ENCODE data around the gene ARMH3. TPM values are rescaled to one million over a fixed set of nuclear protein-coding genes. Genes with fewer than 3 reads are reported as not detected.

Gene ARMH3
- total RNA-seq, 1 donor from 2014 or later: 21.7 TPM

- peak; percentile 78 for ATAC-seq
Measured at GRCh38 chr10:101939008-101939648, 116.8 kb downstream of the ARMH3 start.

DNA sequence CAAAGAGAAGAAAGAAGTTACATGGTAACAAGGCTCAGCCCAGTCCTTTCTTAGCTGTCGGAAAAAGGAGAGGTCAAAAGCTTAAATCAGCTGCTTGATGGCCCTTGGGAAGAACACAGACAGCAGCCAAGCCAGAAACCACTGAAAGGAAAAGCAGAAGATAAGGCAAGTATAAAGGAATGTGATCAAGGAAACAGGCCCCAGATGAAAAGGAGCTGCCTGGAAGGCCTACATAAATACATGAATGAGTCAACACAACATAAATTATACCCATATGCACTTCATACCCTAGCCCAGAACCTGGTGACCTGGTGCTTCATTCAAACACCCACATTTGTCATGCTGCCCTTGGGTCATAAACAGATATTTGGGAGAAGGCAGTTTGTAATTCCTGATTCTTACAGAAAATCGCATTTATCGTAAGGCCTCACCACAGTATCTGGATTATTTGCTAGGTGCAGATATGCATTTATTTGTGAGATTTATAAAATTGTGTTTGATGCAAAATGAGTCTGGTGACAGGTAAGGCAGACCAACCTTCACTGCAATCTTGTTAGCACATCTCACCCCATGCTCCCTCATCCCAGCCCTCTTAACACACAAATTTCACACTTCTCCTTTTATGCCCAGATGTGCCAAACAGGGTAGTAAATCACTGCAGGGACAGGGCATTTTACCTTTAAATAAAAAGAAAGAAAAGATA lies 117.5 kb downstream of the ARMH3 start:
- ATAC-seq: no peak

- ATAC-seq: no peak
Measured at GRCh38 chr10:101935431-101935830, 120.5 kb downstream of the ARMH3 start.

- ATAC-seq: no peak
Measured at GRCh38 chr10:101934686-101935305, 121.2 kb downstream of the ARMH3 start.

DNA sequence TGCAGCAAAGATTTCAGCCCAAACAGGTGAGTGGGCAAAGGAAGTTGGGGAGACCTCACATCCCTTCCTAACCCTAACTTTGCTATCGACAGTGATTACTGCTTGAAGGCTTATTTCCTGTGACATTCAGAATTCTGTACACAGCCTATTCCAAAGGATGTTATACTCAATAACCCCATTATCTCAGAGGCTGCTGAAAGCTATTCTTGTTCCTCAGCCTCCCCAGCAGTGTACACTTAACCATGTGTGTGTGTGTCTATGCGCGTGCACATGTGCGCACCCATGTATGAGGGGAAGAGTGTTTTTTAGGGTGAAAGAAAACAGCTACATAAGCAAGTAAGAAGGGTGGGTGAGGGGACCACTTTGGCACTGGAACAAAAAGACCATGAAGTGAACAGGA lies 122.0 kb downstream of the ARMH3 start:
- no peak for ATAC-seq

DNA sequence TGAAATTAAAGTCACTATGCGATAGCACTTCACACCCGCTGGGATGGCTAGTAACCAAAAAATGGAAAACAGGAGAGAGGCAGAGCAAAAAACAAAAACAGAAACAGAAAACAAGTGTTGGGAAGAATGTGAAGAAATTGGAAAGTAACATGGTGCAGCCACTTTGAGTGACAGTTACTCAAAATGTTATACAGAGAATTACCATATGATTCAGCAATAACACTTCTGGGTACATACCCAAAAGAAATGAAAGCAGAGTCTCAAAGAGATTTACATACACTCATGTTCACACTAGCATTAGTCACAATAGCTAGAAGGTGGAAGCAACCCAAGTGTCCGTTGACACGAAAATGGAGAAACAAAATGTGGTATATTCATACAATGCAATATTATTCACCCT lies 123.8 kb downstream of the ARMH3 start:
- peak; percentile 50 for ATAC-seq

DNA sequence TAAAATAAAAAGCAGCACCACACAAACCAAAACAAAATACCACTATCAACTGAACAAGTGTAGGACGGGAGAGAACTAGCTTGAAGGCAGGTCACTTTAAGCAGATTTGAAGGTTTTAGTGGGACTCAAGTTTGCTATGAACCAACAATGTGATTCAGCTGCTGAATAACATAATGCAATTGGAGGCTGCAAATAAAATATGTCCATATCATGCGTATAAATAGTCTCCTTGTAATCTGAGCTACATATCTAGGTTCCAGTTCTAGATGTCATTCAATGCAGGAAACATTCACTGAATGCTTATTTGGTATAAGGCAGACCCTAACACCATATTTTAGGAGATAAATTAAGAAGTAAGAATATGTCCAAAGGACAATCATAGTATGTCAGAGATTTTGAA lies 130.9 kb downstream of the ARMH3 start:
- ATAC-seq: no peak

GRCh38 chr10:101923256-101923655 lies 132.7 kb downstream of the ARMH3 start:
- ATAC-seq: no peak

GRCh38 chr10:101922846-101923245 lies 133.1 kb downstream of the ARMH3 start:
- no peak for ATAC-seq

GRCh38 chr10:101920546-101920945 lies 135.4 kb downstream of the ARMH3 start:
- ATAC-seq: no peak

- no peak for ATAC-seq
Measured at GRCh38 chr10:101919026-101919770, 136.8 kb downstream of the ARMH3 start.

DNA sequence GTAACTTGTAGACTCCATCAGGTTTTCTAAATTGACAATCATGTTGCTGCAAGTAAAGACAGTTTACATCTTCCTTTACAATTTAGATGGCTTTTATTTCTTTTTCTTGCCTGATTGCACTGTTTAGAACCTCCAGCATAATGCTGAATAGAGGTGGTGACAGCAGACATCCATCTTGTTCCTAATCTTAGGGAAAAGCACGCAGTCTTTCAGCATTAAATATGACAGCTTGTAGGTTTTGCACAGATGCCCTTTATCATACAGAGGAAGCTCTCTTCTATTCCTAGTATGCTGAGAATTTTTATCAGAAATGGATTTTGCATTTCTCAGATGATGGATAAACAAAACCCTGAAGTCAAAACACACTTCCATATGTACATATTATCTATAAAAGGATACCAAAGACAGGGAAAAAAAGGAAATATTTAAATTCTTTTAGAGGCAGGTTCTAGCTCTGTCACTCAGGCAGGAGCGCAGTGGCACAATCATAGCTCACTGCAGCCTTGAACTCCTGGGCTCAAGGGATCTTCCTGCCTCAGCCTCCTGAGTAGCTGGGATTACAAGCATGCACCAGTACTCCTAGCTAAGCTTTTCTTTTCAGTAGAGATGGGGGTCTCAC lies 143.3 kb downstream of the ARMH3 start:
- no peak for ATAC-seq

- no peak for ATAC-seq
Measured at GRCh38 chr10:101906586-101907183, 149.3 kb downstream of the ARMH3 start.

DNA sequence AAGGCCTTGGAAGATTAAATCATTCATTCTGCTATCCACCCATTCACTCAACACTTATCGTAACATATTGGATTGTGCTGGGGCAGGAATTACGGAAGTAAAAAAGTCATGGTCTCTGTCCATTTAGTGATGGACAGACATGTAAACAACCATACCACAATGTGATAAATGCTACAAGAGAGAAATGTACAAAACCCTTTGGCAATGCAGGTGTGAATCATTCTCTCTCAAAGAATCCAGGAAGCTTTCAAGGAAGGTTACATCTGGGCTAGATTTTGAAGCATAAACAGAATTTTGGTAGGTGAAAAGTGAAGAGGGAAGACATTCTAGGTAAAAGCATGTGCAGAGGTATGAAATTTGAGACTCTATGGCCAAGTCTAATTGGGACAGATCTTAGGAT lies 150.7 kb downstream of the ARMH3 start:
- ATAC-seq: no peak

- ATAC-seq: peak; percentile 17
Measured at GRCh38 chr10:101903827-101904550, 152.0 kb downstream of the ARMH3 start.

DNA sequence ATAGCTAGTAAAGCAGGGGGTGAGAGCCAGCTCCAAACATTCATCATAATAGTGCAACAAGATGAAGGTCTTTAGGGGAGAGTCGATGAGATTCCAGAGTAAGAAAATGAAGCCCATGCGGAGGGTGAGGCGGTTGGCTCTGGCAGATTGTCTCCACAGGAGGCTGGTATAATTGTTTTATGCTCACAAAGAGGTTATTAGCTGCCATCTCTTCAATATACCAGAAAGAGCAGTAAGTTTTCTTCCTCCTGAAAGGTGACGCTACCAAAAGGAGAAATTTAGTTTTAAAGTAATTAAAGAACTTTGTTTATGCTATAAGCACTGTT lies 153.2 kb downstream of the ARMH3 start:
- no peak for ATAC-seq

GRCh38 chr10:101902032-101902819 lies 153.7 kb downstream of the ARMH3 start:
- ATAC-seq: no peak

DNA sequence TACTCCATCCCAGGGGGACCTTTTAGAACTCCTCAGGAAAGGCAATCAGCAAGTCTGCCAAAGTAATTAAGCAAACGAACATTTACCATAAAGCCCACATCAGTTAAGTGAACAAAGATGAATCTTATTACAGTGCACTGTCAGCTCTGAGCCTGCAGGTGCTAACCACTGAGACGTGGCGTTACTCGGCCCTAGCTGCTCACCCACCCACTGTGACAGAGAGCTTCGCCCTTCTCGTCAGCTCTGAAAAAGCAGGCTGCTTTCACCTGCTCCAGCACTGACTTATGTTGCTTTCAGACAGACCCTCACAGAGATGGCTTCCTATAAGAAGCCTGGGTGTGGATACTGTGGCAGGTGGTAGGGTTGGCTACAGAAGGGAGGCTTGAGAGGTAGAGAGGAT lies 154.6 kb downstream of the ARMH3 start:
- ATAC-seq: peak; percentile 32

GRCh38 chr10:101897633-101898032 lies 158.3 kb downstream of the ARMH3 start:
- no peak for ATAC-seq

DNA sequence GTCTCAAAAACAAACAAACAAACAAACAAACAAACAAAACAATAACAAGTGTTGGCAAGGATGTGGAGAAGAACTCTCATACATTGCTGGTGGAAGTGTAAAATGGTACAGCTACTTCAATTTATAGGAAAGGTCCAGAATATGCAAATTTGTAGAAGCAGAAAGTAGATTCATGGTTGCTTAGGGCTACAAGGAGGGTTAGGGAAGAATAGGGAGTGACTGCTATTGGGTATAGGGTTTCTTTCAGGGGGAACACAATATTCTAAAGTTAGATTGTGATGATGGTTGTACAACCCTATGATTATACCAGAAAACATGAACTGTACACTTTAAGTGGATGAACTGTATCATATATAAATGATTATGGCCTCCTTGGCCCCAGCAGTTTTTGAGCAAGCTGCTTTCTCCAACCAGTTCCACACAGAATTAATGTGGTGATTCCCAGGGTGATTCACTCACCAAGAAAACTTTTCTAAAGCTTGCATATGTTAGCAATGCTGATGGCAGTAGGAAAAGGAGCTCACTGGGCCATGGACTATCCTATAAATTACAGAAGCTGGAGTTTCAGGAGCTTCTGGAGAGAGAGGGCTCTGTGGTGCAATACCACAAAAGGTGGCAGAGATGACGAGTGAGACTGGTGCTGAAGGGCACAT lies 159.6 kb downstream of the ARMH3 start:
- ATAC-seq: no peak
